GM12864 (cell line): ENCODE measurements around the gene ZNHIT2.

ENCODE experiments used
- DNase-seq: peaks from one replicate; pipeline ENCODE4 v3.0.0-alpha.2; 2011; ENCODE audit warnings: low read depth
- H3K4me3 ChIP-seq: 2 replicates; pipeline ENCODE4 v1.5.1; 2011; ENCODE audit warnings: mild to moderate bottlenecking, low read depth, low read length, control low read depth
- CTCF ChIP-seq: IDR thresholded peaks from 2 replicates; pipeline ENCODE4 v1.5.1; 2011; ENCODE audit warnings: low read depth, mild to moderate bottlenecking, moderate library complexity, low read length, control low read depth, inconsistent platforms; ENCODE audit errors: missing control alignments

ZNHIT2 gene

GRCh38 chr11:65087827-65088226 is 29.7 kb downstream of the ZNHIT2 start:
- DNase-seq, result no peak
- TF ChIP-seq CTCF, result no peak
- no peak overlapping the region for H3K4me3 ChIP-seq

- TF ChIP-seq CTCF, result no peak
- no peak overlapping the region for H3K4me3 ChIP-seq
- DNase-seq, result no peak
These were observed 30.3 kb downstream of the ZNHIT2 start for GRCh38 chr11:65087216-65087615.

GRCh38 chr11:65086809-65087208 is 30.7 kb downstream of the ZNHIT2 start:
- no peak overlapping the region for H3K4me3 ChIP-seq
- no peak for DNase-seq
- no peak for TF ChIP-seq CTCF

- no peak for TF ChIP-seq CTCF
- no peak overlapping the region; the same call in 1 of the 2 replicates for H3K4me3 ChIP-seq
- no peak for DNase-seq
These were observed 32.1 kb downstream of the ZNHIT2 start for GRCh38 chr11:65085446-65085845.

- no peak for DNase-seq
- no peak for TF ChIP-seq CTCF
- H3K4me3 ChIP-seq, result peak overlapping the region; percentile 92
These were observed 32.7 kb downstream of the ZNHIT2 start for GRCh38 chr11:65084598-65085375.

- peak within 1 kb of the TSS; percentile 92 for H3K4me3 ChIP-seq
- no peak for TF ChIP-seq CTCF
- peak; percentile 85 for DNase-seq
These were observed 33.5 kb downstream of the ZNHIT2 start, which contains the start of the genes CDCA5 and ZFPL1 for GRCh38 chr11:65083834-65084597. TSS of gene CDCA5 (minus strand) at chr11:65084040. CDS start at chr11:65083978, 62 bp downstream. TSS of gene ZFPL1 (plus strand) at chr11:65084222. CDS start at chr11:65084699, 477 bp downstream.
